ENCODE results near the gene CAMTA1. TPM values are rescaled to one million over a fixed set of nuclear protein-coding genes. Genes with fewer than 3 reads are reported as not detected.

CAMTA1 gene
- total and polyA plus RNA-seq, 3 experiments from 2014 or later, result 60.2 to 79.0 (median 61.7) TPM

GRCh38 chr1:7656557-7657215 lies 871.4 kb downstream of the CAMTA1 start:
- no peaks in the 10 kb centered on the region for H3K36me3 ChIP-seq (ENCODE audit: insufficient read depth, low read length)
- ChIA-PET POLR2A (no interaction called here), CTCF (no interaction called here)
- no peaks in the 10 kb centered on the region for H3K9me3 ChIP-seq (ENCODE audit: low read length)
- no peak overlapping the region for H3K27ac ChIP-seq (ENCODE audit: low read depth, low read length)
- Mint-ChIP-seq H3K27ac (no peak overlapping the region), H3K36me3 (no peaks in the 10 kb centered on the region), H3K4me1 (no peaks in the 10 kb centered on the region), H3K27me3 (no peaks in the 10 kb centered on the region), H3K9me3 (no peaks in the 10 kb centered on the region), H3K4me3 (no peak overlapping the region)
- H3K4me3 ChIP-seq (ENCODE audit: low read length), result no peak overlapping the region
- H3K4me1 ChIP-seq (ENCODE audit: insufficient read depth, low read length), result no peaks in the 10 kb centered on the region
- no peaks in the 10 kb centered on the region for H3K27me3 ChIP-seq (ENCODE audit: insufficient read depth, low read length, poor library complexity, severe bottlenecking)
- DNase-seq, result no peak

GRCh38 chr1:7657287-7658016 lies 872.2 kb downstream of the CAMTA1 start:
- no peak overlapping the region for H3K27ac ChIP-seq (ENCODE audit: low read depth, low read length)
- no peaks in the 10 kb centered on the region for H3K9me3 Mint-ChIP-seq
- H3K27ac Mint-ChIP-seq, result no peak overlapping the region
- CTCF ChIA-PET, result interaction anchor here (1.0 kb wide), 1 partner anchor 12 kb away, joined by 3 read pairs; no protein-coding TSS in a partner anchor
- no peaks in the 10 kb centered on the region for H3K27me3 Mint-ChIP-seq
- no peaks in the 10 kb centered on the region for H3K36me3 Mint-ChIP-seq
- POLR2A ChIA-PET, result no interaction called here
- no peak for DNase-seq
- H3K4me1 ChIP-seq (ENCODE audit: insufficient read depth, low read length), result no peaks in the 10 kb centered on the region
- H3K9me3 ChIP-seq (ENCODE audit: low read length), result no peaks in the 10 kb centered on the region
- no peak overlapping the region for H3K4me3 ChIP-seq (ENCODE audit: low read length)
- no peak overlapping the region for H3K4me3 Mint-ChIP-seq
- H3K36me3 ChIP-seq (ENCODE audit: insufficient read depth, low read length), result no peaks in the 10 kb centered on the region
- H3K27me3 ChIP-seq (ENCODE audit: insufficient read depth, low read length, poor library complexity, severe bottlenecking), result no peaks in the 10 kb centered on the region
- H3K4me1 Mint-ChIP-seq, result no peaks in the 10 kb centered on the region

GRCh38 chr1:7658099-7658498 lies 872.8 kb downstream of the CAMTA1 start:
- Mint-ChIP-seq H3K27ac (no peak overlapping the region), H3K9me3 (no peaks in the 10 kb centered on the region), H3K4me3 (no peak overlapping the region), H3K27me3 (no peaks in the 10 kb centered on the region), H3K4me1 (no peaks in the 10 kb centered on the region), H3K36me3 (no peaks in the 10 kb centered on the region)
- Histone ChIP-seq H3K4me3 (ENCODE audit: low read length) (no peak overlapping the region), H3K27me3 (ENCODE audit: insufficient read depth, low read length, poor library complexity, severe bottlenecking) (no peaks in the 10 kb centered on the region), H3K9me3 (ENCODE audit: low read length) (no peaks in the 10 kb centered on the region), H3K4me1 (ENCODE audit: insufficient read depth, low read length) (no peaks in the 10 kb centered on the region), H3K36me3 (ENCODE audit: insufficient read depth, low read length) (no peaks in the 10 kb centered on the region), H3K27ac (ENCODE audit: low read depth, low read length) (no peak overlapping the region)
- POLR2A ChIA-PET, result no interaction called here
- CTCF ChIA-PET, result interaction anchor here (1.0 kb wide), 1 partner anchor 11 kb away, joined by 3 read pairs; no protein-coding TSS in a partner anchor
- DNase-seq, result no peak

- Histone ChIP-seq H3K27me3 (ENCODE audit: insufficient read depth, low read length, poor library complexity, severe bottlenecking) (no peaks in the 10 kb centered on the region), H3K4me1 (ENCODE audit: insufficient read depth, low read length) (no peaks in the 10 kb centered on the region), H3K4me3 (ENCODE audit: low read length) (no peak overlapping the region), H3K36me3 (ENCODE audit: insufficient read depth, low read length) (no peaks in the 10 kb centered on the region), H3K9me3 (ENCODE audit: low read length) (no peaks in the 10 kb centered on the region), H3K27ac (ENCODE audit: low read depth, low read length) (no peak overlapping the region)
- Mint-ChIP-seq H3K27me3 (no peaks in the 10 kb centered on the region), H3K4me1 (no peaks in the 10 kb centered on the region), H3K27ac (no peak overlapping the region), H3K36me3 (no peaks in the 10 kb centered on the region), H3K9me3 (no peaks in the 10 kb centered on the region), H3K4me3 (no peak overlapping the region)
- ChIA-PET CTCF (interaction anchor here (2.6 kb wide), 1 partner anchor 93 kb away, joined by 9 read pairs; no protein-coding TSS in a partner anchor), POLR2A (no interaction called here)
- DNase-seq, result no peak
Measured at GRCh38 chr1:7659514-7659913, 874.3 kb downstream of the CAMTA1 start.

- Histone ChIP-seq H3K27ac (ENCODE audit: low read depth, low read length) (no peak overlapping the region), H3K36me3 (ENCODE audit: insufficient read depth, low read length) (no peaks in the 10 kb centered on the region), H3K9me3 (ENCODE audit: low read length) (no peaks in the 10 kb centered on the region), H3K4me1 (ENCODE audit: insufficient read depth, low read length) (no peaks in the 10 kb centered on the region), H3K4me3 (ENCODE audit: low read length) (no peak overlapping the region), H3K27me3 (ENCODE audit: insufficient read depth, low read length, poor library complexity, severe bottlenecking) (no peaks in the 10 kb centered on the region)
- Mint-ChIP-seq H3K27me3 (no peaks in the 10 kb centered on the region), H3K27ac (no peak overlapping the region), H3K36me3 (no peaks in the 10 kb centered on the region), H3K4me1 (peaks cover 0 to 2% (median 0%) of the 10 kb centered on the region in 3 donors), H3K9me3 (no peaks in the 10 kb centered on the region), H3K4me3 (no peak overlapping the region)
- no peak for DNase-seq
- CTCF ChIA-PET, result interaction anchor here (0.9 to 9.2 kb wide), 2 partner anchors 10 to 88 kb away, joined by 3 to 214 read pairs; no protein-coding TSS in a partner anchor
- POLR2A ChIA-PET, result no interaction called here
Measured at GRCh38 chr1:7663451-7664146, 878.3 kb downstream of the CAMTA1 start.

GRCh38 chr1:7664147-7664892 lies 879.1 kb downstream of the CAMTA1 start:
- Histone ChIP-seq H3K4me1 (ENCODE audit: insufficient read depth, low read length) (no peaks in the 10 kb centered on the region), H3K9me3 (ENCODE audit: low read length) (no peaks in the 10 kb centered on the region), H3K36me3 (ENCODE audit: insufficient read depth, low read length) (no peaks in the 10 kb centered on the region), H3K27ac (ENCODE audit: low read depth, low read length) (no peak overlapping the region), H3K4me3 (ENCODE audit: low read length) (no peak overlapping the region), H3K27me3 (ENCODE audit: insufficient read depth, low read length, poor library complexity, severe bottlenecking) (no peaks in the 10 kb centered on the region)
- no peak overlapping the region for H3K27ac Mint-ChIP-seq
- POLR2A ChIA-PET, result no interaction called here
- no peaks in the 10 kb centered on the region for H3K36me3 Mint-ChIP-seq
- no peaks in the 10 kb centered on the region for H3K9me3 Mint-ChIP-seq
- CTCF ChIA-PET, result interaction anchor here (0.9 to 9.2 kb wide), 3 partner anchors 9 to 87 kb away, joined by 3 to 214 read pairs (median 5); no protein-coding TSS in a partner anchor
- H3K4me3 Mint-ChIP-seq, result no peak overlapping the region
- H3K4me1 Mint-ChIP-seq, result peaks cover 0 to 2% (median under 1%) of the 10 kb centered on the region in 3 donors
- DNase-seq, result no peak
- H3K27me3 Mint-ChIP-seq, result no peaks in the 10 kb centered on the region

- H3K27me3 ChIP-seq (ENCODE audit: insufficient read depth, low read length, poor library complexity, severe bottlenecking), result no peaks in the 10 kb centered on the region
- H3K4me1 ChIP-seq (ENCODE audit: insufficient read depth, low read length), result no peaks in the 10 kb centered on the region
- H3K36me3 ChIP-seq (ENCODE audit: insufficient read depth, low read length), result no peaks in the 10 kb centered on the region
- Mint-ChIP-seq H3K9me3 (no peaks in the 10 kb centered on the region), H3K27me3 (peaks cover 0 to 2% of the 10 kb centered on the region in 2 donors), H3K27ac (no peak overlapping the region), H3K4me3 (no peak overlapping the region), H3K4me1 (peaks cover 0 to 6% (median 5%) of the 10 kb centered on the region in 3 donors), H3K36me3 (no peaks in the 10 kb centered on the region)
- no peak for DNase-seq
- H3K9me3 ChIP-seq (ENCODE audit: low read length), result no peaks in the 10 kb centered on the region
- ChIA-PET CTCF (interaction anchor here (1.4 to 9.2 kb wide), 2 partner anchors 17 to 87 kb away, joined by 5 to 214 read pairs; no protein-coding TSS in a partner anchor), POLR2A (no interaction called here)
- H3K4me3 ChIP-seq (ENCODE audit: low read length), result no peak overlapping the region
- H3K27ac ChIP-seq (ENCODE audit: low read depth, low read length), result no peak overlapping the region
Measured at GRCh38 chr1:7664893-7665250, 879.6 kb downstream of the CAMTA1 start.

Measured in CD8-positive, alpha-beta memory T cell (primary cell).